Subcutaneous adipose tissue (tissue), 4 donors: ENCODE results near the gene ICE2. TPM values are rescaled to one million over a fixed set of nuclear protein-coding genes. Genes with fewer than 3 reads are reported as not detected.

Experiments used
- total RNA-seq, 4 donors: library from RNA; depleted of rRNA; stranded (reverse); fragments of >200 nt; gene quantifications; one replicate each; pipeline ENCODE4 v1.1.0, GENCODE V29; 2016
- TF ChIP-seq, protein P1 (sequence below): fragments of 450-650 bp; IDR thresholded peaks from one replicate; pipeline ENCODE4 v1.5.1; 2016; ENCODE audit warnings: low read depth, mild to moderate bottlenecking, control low read depth, antibody characterized with exemption, moderate library complexity

Gene ICE2
- total RNA-seq, 4 donors from 2014 or later: 26.0 to 64.2 (median 36.2) TPM

DNA sequence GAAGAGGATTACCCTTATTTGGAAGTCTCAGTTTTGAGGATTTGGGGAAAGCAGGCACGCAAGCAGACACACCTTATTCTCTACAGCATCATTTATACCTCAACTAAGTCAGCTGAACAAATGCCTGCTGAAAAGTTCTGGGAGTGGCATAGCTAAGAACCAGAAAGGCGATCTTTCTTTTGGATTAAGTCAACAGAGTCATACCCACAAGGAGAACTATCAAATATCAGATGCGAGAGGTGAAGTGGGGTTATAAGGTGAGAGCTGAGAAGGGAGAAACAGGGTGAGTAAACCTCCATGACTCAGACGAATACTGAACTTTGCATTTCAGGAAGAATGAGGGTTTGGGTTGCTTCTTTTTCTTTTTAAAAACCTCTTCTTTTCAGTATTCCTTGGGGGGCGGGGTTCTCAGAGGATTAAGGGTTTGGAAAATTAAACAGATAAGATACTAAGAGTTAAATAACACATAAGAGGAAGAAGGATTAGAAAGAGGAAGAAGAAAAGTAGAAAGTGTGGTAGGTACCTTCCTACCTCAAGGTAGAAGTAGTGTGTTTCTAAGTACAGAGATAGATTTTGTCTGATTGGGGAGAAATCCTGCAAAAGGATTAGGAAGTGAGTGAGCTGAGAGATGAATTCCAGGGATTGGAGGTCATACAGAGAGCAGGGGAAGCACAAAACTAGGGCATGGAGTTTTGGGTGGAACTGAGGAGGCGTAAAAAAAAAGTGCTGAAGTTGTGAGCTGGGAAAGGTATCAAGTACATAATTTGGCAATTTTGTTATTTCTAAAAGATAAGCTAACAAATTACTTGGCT lies 41.3 kb upstream of the ICE2 start:
- TF ChIP-seq, protein P1, sequence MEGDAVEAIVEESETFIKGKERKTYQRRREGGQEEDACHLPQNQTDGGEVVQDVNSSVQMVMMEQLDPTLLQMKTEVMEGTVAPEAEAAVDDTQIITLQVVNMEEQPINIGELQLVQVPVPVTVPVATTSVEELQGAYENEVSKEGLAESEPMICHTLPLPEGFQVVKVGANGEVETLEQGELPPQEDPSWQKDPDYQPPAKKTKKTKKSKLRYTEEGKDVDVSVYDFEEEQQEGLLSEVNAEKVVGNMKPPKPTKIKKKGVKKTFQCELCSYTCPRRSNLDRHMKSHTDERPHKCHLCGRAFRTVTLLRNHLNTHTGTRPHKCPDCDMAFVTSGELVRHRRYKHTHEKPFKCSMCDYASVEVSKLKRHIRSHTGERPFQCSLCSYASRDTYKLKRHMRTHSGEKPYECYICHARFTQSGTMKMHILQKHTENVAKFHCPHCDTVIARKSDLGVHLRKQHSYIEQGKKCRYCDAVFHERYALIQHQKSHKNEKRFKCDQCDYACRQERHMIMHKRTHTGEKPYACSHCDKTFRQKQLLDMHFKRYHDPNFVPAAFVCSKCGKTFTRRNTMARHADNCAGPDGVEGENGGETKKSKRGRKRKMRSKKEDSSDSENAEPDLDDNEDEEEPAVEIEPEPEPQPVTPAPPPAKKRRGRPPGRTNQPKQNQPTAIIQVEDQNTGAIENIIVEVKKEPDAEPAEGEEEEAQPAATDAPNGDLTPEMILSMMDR: no peak

DNA sequence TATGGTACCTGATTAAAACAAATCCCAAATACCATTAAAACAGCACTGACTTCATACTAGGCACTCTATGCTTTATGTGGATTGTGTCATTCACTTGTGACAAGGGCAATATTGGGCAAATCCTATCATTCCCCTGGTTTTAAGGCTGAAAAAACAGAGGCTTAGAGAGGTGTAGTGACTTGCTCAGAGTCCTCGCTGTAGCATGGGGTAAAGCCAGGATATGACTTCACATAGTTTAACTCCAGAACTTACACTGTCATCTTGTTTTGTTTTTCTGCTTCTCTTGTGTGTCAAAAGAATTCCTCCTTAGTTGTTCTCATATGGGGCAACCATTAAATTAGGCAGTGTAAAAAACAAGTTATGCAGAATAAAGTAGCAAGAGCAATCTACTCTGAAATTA lies 40.3 kb upstream of the ICE2 start:
- TF ChIP-seq, protein P1: no peak

DNA sequence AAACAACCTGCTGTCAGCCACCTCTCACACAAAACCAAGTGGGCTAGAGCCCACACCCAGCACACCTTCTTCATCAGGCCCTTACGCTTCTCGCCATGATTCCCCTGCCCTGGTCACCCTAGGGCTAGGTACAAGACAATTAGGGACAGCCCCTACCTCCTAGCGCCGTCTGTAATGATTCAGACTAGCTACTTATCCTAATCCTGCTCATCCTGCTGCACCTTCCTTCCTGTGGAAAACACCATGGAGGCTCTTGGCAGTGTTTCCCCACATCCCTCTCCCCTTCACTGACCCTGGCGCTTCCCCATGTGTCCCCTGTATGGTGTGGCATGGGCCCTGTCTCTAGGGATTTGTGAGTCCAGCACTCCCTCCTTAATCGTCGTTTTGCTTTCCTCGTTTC lies 39.6 kb upstream of the ICE2 start:
- TF ChIP-seq, protein P1: no peak

DNA sequence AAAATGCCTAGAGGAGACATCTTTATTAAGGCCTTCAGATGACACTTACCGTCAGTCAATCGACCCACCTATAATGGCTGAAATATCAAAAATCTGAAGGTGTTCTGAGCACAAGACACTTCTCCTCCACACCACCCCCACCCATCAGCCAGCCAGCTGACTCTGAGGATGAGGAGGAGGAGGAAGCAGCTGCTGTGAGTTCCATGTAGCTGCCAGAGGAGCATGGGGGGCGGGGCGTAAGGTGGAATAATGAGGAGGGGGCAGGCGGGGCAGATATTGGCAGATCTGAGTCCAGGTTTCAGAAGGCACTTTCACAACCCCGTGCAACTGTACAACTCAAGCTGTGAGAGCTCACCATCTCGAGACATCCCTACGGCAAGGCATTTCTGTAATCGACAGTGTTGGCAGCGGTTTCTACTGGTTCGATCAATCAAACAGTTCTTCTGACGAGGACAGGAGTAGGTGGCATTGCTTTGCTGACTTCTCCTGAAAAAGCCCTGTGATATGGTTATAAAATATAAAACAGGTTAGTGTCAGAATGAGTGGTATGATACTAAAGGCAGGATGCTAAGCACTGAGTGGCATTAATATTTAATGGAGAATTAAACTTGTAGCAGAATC lies 35.4 kb upstream of the ICE2 start:
- TF ChIP-seq, protein P1: no peak

DNA sequence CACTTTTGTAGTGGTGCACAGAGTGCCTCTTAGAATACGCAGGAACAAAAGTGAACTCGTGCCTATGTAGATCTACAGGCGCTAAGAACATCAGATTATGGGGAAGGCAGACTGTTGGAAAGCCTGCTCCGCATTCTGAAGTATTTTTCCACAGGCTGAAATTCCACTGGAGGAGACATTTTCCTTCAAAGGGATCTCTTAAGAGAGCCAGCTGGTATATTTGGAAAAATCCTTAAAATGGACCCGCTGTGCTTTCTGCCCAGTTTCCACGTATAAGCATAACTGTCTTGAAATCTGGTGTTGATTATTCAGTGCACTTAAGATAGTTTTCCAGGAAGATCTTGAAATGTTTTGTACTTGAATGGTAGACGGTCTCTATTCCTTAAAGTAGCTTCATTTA lies 34.7 kb upstream of the ICE2 start:
- TF ChIP-seq, protein P1: no peak

DNA sequence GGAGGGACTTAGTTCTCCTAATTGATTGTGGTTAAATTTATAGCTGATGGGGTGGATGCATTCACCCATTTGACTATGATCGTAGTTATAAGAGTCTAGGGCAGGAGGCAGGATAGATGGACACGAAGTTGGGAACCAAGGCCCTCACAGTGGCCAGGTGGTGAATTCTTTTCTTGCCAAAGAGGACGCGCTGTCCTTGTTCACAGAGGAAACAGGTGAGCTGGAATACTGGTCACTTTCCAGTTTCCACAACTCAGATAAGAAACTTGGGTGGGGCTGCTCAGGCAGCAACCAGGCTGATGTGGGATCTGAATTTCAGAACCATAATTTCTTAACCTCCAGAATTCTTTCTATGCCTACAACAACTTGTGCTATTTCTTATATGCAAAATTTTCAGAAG lies 34.0 kb upstream of the ICE2 start:
- TF ChIP-seq, protein P1: no peak

DNA sequence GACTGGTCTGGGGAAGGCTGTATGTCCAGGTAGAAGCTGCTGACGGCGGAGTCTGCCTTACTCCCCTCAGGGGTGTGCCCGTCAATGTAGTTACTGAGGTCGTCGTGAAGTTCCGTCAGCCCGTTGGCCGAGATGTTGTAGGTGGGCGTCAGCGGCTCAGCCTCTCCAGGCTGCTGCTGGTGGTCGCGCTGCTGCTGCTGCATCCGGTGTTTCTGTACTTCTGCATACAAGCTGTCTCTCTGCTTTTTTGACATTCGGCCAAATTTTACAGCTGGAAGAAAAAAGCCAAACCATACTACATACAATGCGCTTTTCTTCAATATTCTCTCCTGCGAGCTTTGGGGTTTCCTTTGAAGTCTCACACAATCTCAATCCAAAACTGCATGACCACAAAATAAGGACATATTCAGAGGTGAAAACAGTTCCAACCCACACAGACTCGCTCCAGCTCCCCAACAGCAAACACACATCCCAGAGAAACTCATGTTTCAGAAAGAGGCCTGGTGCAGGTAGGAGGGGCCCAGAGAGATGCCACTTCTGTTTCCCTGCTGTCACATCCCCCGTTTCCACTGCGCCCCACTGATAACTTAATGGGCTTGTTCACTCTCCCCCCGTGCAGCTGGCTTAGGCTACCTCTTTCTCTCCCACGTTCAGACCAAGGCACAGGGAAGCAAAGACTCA lies 32.5 kb upstream of the ICE2 start:
- TF ChIP-seq, protein P1: no peak
